Panc1 (cell line): ENCODE data around the gene NRP2. TPM values are rescaled to one million over a fixed set of nuclear protein-coding genes. Genes with fewer than 3 reads are reported as not detected.

Experiments
- ATAC-seq: fragments of 200-7000 bp; cut with Tn5 transposase; 2 replicates; pipeline ENCODE4 v1.9.1; 2020; ENCODE audit warnings: mild to moderate bottlenecking, moderate library complexity
- BruUV-seq: library from RNA; stranded (reverse); fragments of 400-500 nt; replicated peaks from 2 replicates; lab custom pipeline; 2021; lab: Mats Ljungman, UMichigan
- CTCF ChIA-PET: fragments of 300-600 bp; sonication (Branson Sonifier 250); formaldehyde crosslinking; loops from one replicate; lab custom pipeline; 2022; ENCODE audit warnings: antibody characterized with exemption; lab: Charles Lee
- POLR2A ChIA-PET: fragments of 300-600 bp; sonication (Branson Sonifier 250); formaldehyde crosslinking; loops from one replicate; lab custom pipeline; 2022; ENCODE audit warnings: antibody characterized with exemption; lab: Charles Lee
- DNase-seq: peaks from one replicate; pipeline ENCODE4 v3.0.0-alpha.2; 2010; ENCODE audit warnings: low read depth, low spot score
- H3K27ac ChIP-seq: 2 replicates; pipeline ENCODE4 v1.5.1; 2011; ENCODE audit warnings: mild to moderate bottlenecking, low read length, inconsistent platforms
- H3K27me3 ChIP-seq: fragments of 200-500 bp; sonication (Bioruptor generic); 2 replicates; pipeline ENCODE4 v1.6.0; 2014; ENCODE audit warnings: low read length, inconsistent platforms; ENCODE audit not compliant: control insufficient read depth, insufficient read depth
- H3K36me3 ChIP-seq: fragments of 200-500 bp; sonication (Bioruptor generic); 2 replicates; pipeline ENCODE4 v1.5.1; 2014; ENCODE audit warnings: inconsistent platforms, mild to moderate bottlenecking, low read length, moderate library complexity; ENCODE audit not compliant: control insufficient read depth, insufficient read depth
- H3K4me1 ChIP-seq: 2 replicates; pipeline ENCODE4 v1.5.1; 2011; ENCODE audit warnings: inconsistent platforms, mild to moderate bottlenecking, low read length, moderate library complexity; ENCODE audit not compliant: control insufficient read depth, insufficient read depth
- H3K4me3 ChIP-seq, 2 experiments: 2 replicates each; pipeline ENCODE4 v1.5.1; 2011 to 2012; ENCODE audit warnings: low read depth in 2 of 2, low read length in 2 of 2, mild to moderate bottlenecking in 2 of 2, inconsistent platforms in 1 of 2, moderate library complexity in 1 of 2
- H3K9me3 ChIP-seq: fragments of 200-500 bp; sonication (Bioruptor generic); 2 replicates; pipeline ENCODE4 v1.5.1; 2014; ENCODE audit warnings: low read depth, mild to moderate bottlenecking, inconsistent platforms, low read length, moderate library complexity; ENCODE audit not compliant: control insufficient read depth, insufficient read depth
- CTCF ChIP-seq: fragments of 450-650 bp; IDR thresholded peaks from 2 replicates; pipeline ENCODE4 v1.5.1; 2017; ENCODE audit warnings: mild to moderate bottlenecking
- POLR2AphosphoS5 ChIP-seq: IDR thresholded peaks from 2 replicates; pipeline ENCODE4 v1.6.1; 2012; ENCODE audit warnings: mild to moderate bottlenecking, low read depth, low read length, moderate library complexity
- REST ChIP-seq, 2 experiments: IDR thresholded peaks; 2 replicates each; pipeline ENCODE4 v1.6.1; 2011 to 2012; ENCODE audit warnings: low read depth in 2 of 2, control low read depth in 1 of 2, low read length in 1 of 2, mild to moderate bottlenecking in 1 of 2, moderate library complexity in 1 of 2; ENCODE audit not compliant: insufficient read depth in 1 of 2
- SIN3A ChIP-seq: IDR thresholded peaks from 2 replicates; pipeline ENCODE4 v1.6.1; 2012; ENCODE audit warnings: low read depth, mild to moderate bottlenecking, low read length, moderate library complexity, borderline replicate concordance; ENCODE audit not compliant: insufficient read depth
- TCF7L2 ChIP-seq: IDR thresholded peaks from 2 replicates; pipeline ENCODE4 v1.6.1; 2011; ENCODE audit warnings: mild to moderate bottlenecking, low read depth, low read length, inconsistent platforms
- in situ Hi-C: cut with HindIII; loops from 2 replicates; pipeline ENCODE4 v1.10.0; 2016; ENCODE audit warnings: low sequenced_read_pairs, low pct_unique_long_range_greater_than_20kb
- intact Hi-C: fragments of 100-400 bp; cut with micrococcal nuclease; formaldehyde crosslinking; loops from one replicate; pipeline ENCODE4 v1.10.0; 2022; ENCODE audit not compliant: unreplicated experiment
- total RNA-seq: library from RNA; stranded (reverse); gene quantifications from one replicate; pipeline ENCODE4 v1.2.1, GENCODE V29; 2021; ENCODE audit not compliant: unreplicated experiment

NRP2 gene
- total RNA-seq, 1 experiment from 2014 or later: 6.7 TPM

GRCh38 chr2:205750797-205751196 is 68.5 kb downstream of the NRP2 start:
- H3K4me1 ChIP-seq: no peaks in the 10 kb centered on the region
- intact Hi-C loops: no loop called here
- no peak overlapping the region for H3K4me3 ChIP-seq
- ATAC-seq (no peak), DNase-seq (no peak)
- no TSS peak for BruUV-seq
- H3K27me3 ChIP-seq: peaks cover 4% of the 10 kb centered on the region; the same call in 1 of the 2 replicates
- H3K9me3 ChIP-seq: no peaks in the 10 kb centered on the region
- in situ Hi-C loops: no loop called here
- no peak overlapping the region for H3K27ac ChIP-seq
- ChIA-PET POLR2A (no interaction called here), CTCF (no interaction called here)
- no peaks in the 10 kb centered on the region for H3K36me3 ChIP-seq
- no peak for TF ChIP-seq CTCF
- no peak for TF ChIP-seq SIN3A
- no peak for TF ChIP-seq TCF7L2
- TF ChIP-seq REST (IDR thresholded peaks at IDR 0.05; ENCODE audit: insufficient read depth in 1 of 2, low read depth in 2 of 2, low read length in 1 of 2): no peak
- TF ChIP-seq POLR2AphosphoS5: no peak

GRCh38 chr2:205751569-205752031 is 69.3 kb downstream of the NRP2 start:
- ATAC-seq (no peak), DNase-seq (no peak)
- Histone ChIP-seq H3K4me1 (no peaks in the 10 kb centered on the region), H3K4me3 (no peak overlapping the region), H3K9me3 (no peaks in the 10 kb centered on the region), H3K27me3 (peaks cover 4% of the 10 kb centered on the region; the same call in 1 of the 2 replicates), H3K36me3 (no peaks in the 10 kb centered on the region), H3K27ac (no peak overlapping the region)
- intact Hi-C loops: no loop called here
- no peak for TF ChIP-seq TCF7L2
- no peak for TF ChIP-seq CTCF
- no peak for TF ChIP-seq REST (IDR thresholded peaks at IDR 0.05; ENCODE audit: insufficient read depth in 1 of 2, low read depth in 2 of 2, low read length in 1 of 2)
- no peak for TF ChIP-seq SIN3A
- TF ChIP-seq POLR2AphosphoS5: no peak
- BruUV-seq: no TSS peak
- ChIA-PET CTCF (no interaction called here), POLR2A (no interaction called here)
- in situ Hi-C loops: no loop called here
